Tibial artery (tissue), 4 donors: ENCODE results near the gene RPL27.
"Not testable (repeated sequence)": the region's sequence is repeated elsewhere in the genome, so short reads cannot be mapped to it uniquely, and the experiment has no call there.

Experiments
- DNase-seq, 2 donors: peaks; one replicate each; pipeline ENCODE4 v3.0.0-alpha.2; 2019
- H3K27ac ChIP-seq, 2 donors: fragments of 200-600 bp; sonication (generic) in 1 of 2; 1 replicate in 1 of 2; 2 replicates in 1 of 2; pipeline ENCODE4 v1.5.1; 2018 to 2019; ENCODE audit warnings: mild to moderate bottlenecking in 1 of 2
- H3K27me3 ChIP-seq, 2 donors: fragments of 200-600 bp; sonication (generic) in 1 of 2; one replicate each; pipeline versions ENCODE4 v1.5.1 to v1.6.0; 2016 to 2019
- H3K36me3 ChIP-seq, 3 donors: fragments of 200-600 bp; sonication (generic) in 2 of 3; one replicate each; pipeline ENCODE4 v1.5.1; 2016 to 2019; ENCODE audit warnings: mild to moderate bottlenecking in 2 of 3
- H3K4me1 ChIP-seq, 4 donors: fragments of 200-600 bp; sonication (generic) in 2 of 4; 1 replicate in 3 of 4; 2 replicates in 1 of 4; pipeline ENCODE4 v1.5.1; 2016 to 2019
- H3K4me3 ChIP-seq, 2 donors: fragments of 200-600 bp; sonication (generic) in 1 of 2; 1 replicate in 1 of 2; 2 replicates in 1 of 2; pipeline ENCODE4 v1.5.1; 2018 to 2019; ENCODE audit warnings: mild to moderate bottlenecking in 2 of 2
- H3K9me3 ChIP-seq, 3 donors: fragments of 200-600 bp; sonication (generic) in 1 of 3; one replicate each; pipeline ENCODE4 v1.5.1; 2016 to 2019
- intact Hi-C: fragments of 100-400 bp; cut with DNase I; formaldehyde crosslinking; loops from one replicate; pipeline ENCODE4 v1.15.0; 2023; ENCODE audit warnings: low total_unique reads
- TF ChIP-seq, protein P1 (sequence below), 2 experiments: fragments of 200-600 bp in 1 of 2; fragments of 450-650 bp in 1 of 2; IDR thresholded peaks; one replicate each; pipeline ENCODE4 v1.5.1; 2017 to 2019; ENCODE audit warnings: antibody characterized with exemption in 2 of 2, mild to moderate bottlenecking in 1 of 2, moderate library complexity in 1 of 2

RPL27 gene

GRCh38 chr17:42989726-42990652, 8.2 kb upstream of the RPL27 start:
- Histone ChIP-seq H3K4me1 (no peaks in the 10 kb centered on the region), H3K27ac (no peak overlapping the region), H3K9me3 (no peaks in the 10 kb centered on the region), H3K36me3 (peaks cover 52 to 95% (median 82%) of the 10 kb centered on the region in 3 donors), H3K27me3 (no peaks in the 10 kb centered on the region), H3K4me3 (no peak overlapping the region)
- no peak for DNase-seq
- intact Hi-C loops, result no loop called here
- TF ChIP-seq, protein P1, sequence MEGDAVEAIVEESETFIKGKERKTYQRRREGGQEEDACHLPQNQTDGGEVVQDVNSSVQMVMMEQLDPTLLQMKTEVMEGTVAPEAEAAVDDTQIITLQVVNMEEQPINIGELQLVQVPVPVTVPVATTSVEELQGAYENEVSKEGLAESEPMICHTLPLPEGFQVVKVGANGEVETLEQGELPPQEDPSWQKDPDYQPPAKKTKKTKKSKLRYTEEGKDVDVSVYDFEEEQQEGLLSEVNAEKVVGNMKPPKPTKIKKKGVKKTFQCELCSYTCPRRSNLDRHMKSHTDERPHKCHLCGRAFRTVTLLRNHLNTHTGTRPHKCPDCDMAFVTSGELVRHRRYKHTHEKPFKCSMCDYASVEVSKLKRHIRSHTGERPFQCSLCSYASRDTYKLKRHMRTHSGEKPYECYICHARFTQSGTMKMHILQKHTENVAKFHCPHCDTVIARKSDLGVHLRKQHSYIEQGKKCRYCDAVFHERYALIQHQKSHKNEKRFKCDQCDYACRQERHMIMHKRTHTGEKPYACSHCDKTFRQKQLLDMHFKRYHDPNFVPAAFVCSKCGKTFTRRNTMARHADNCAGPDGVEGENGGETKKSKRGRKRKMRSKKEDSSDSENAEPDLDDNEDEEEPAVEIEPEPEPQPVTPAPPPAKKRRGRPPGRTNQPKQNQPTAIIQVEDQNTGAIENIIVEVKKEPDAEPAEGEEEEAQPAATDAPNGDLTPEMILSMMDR (IDR thresholded peaks at IDR 0.05), result no peak

GRCh38 chr17:42991471-42991870, 6.7 kb upstream of the RPL27 start:
- TF ChIP-seq, protein P1 (IDR thresholded peaks at IDR 0.05), result no peak
- H3K9me3 ChIP-seq, result no peaks in the 10 kb centered on the region
- H3K4me1 ChIP-seq, result no peaks in the 10 kb centered on the region
- H3K36me3 ChIP-seq, result peaks cover 52 to 83% (median 72%) of the 10 kb centered on the region in 3 donors
- H3K27me3 ChIP-seq, result no peaks in the 10 kb centered on the region
- intact Hi-C loops, result no loop called here
- DNase-seq, result no peak
- H3K27ac ChIP-seq, result no peak overlapping the region
- H3K4me3 ChIP-seq, result no peak overlapping the region

DNA sequence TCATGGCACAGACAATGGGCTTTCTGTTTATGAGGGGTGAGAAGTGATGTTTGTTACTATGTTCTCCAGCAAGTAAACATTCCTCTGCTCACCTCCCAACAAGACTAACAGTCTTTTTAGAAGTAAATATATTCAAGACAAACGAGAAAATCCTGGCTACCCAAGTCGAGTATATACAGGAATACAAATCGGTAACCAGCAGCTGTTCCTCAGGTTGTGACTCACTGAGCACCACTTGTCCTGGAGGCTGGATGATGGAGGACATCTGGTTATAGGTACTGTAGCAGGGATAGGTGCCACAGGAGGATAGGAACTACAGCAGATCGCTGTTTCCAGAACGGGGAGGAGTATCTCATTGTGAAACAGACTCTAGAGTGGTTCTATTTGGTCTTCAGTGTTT, 5.3 kb upstream of the RPL27 start:
- Histone ChIP-seq H3K36me3 (peaks cover 39 to 69% (median 58%) of the 10 kb centered on the region in 3 donors), H3K27ac (no peak overlapping the region), H3K9me3 (no peaks in the 10 kb centered on the region), H3K4me1 (peaks cover 0 to 7% (median 5%) of the 10 kb centered on the region in 4 donors), H3K4me3 (no peak overlapping the region), H3K27me3 (no peaks in the 10 kb centered on the region)
- intact Hi-C loops, result no loop called here
- no peak for DNase-seq
- TF ChIP-seq, protein P1 (IDR thresholded peaks at IDR 0.05), result no peak

DNA sequence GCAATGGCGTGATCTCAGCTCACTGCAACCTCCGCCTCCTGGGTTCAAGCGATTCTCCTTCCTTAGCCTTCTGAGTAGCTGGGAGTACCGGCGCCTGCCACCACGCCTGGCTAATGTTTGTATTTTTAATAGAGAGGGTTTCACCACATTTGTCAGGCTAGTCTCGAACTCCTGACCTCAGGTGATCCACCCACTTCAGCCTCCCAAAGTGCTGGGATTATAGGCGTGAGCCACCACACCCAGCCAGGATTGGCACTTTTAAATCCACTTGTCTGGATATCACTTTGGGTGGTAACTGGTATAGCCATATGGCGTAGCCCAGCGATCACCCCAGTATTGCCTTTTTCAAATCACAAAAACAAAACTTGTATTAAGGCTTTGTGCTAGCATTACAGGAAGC, 4.3 kb upstream of the RPL27 start:
- H3K4me1 ChIP-seq, result peaks cover 0 to 11% (median 7%) of the 10 kb centered on the region in 4 donors
- H3K27me3 ChIP-seq, H3K27ac ChIP-seq, intact Hi-C loops, H3K9me3 ChIP-seq, H3K4me3 ChIP-seq, DNase-seq: not testable (repeated sequence)
- H3K36me3 ChIP-seq, result peaks cover 29 to 59% (median 47%) of the 10 kb centered on the region in 3 donors

- no peaks in the 10 kb centered on the region for H3K9me3 ChIP-seq
- peak overlapping the region; percentile 76 to 77 for H3K27ac ChIP-seq
- peaks cover 0 to 20% (median 17%) of the 10 kb centered on the region in 4 donors for H3K4me1 ChIP-seq
- no peak for DNase-seq
- intact Hi-C loops, result loop anchor here (5.0 kb wide), 1 partner anchor 155 kb away; the partner anchor contains the start of gene AOC2
- H3K36me3 ChIP-seq, result peaks cover 28 to 51% (median 41%) of the 10 kb centered on the region in 3 donors
- TF ChIP-seq, protein P1 (IDR thresholded peaks at IDR 0.05), result no peak
- H3K27me3 ChIP-seq, result no peaks in the 10 kb centered on the region
- H3K4me3 ChIP-seq, result peak overlapping the region; percentile 30 to 74
These were observed 732 bp upstream of the RPL27 start for GRCh38 chr17:42997390-42997983.
